ENCODE results near the gene MMP24OS. TPM values are rescaled to one million over a fixed set of nuclear protein-coding genes. Genes with fewer than 3 reads are reported as not detected.
A peak's percentile ranks its signal among the peaks of the same experiment; 100 is the strongest.

The MMP24OS gene
- polyA plus RNA-seq, 1 experiment: 47.6 TPM

DNA sequence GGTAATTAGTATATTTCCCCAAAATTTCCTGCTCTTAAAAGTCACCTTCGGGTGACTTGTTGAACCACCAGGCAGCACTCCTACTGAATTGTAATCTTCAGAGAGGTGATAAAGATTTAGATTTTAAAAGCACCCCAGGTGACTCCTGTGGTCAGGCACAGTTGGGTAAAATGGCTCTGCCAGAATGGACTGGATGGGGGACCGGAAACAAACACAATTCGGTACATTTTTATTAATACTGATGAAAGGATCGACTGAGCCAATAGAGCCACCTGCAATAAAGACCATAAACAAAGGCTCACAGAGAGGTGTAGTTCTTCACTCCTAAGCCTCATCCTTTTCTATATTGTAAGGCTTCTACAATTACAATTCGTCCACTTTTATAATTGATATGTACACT, 33.9 kb upstream of the MMP24OS start:
- Histone ChIP-seq H3K36me3 (ENCODE audit: control insufficient read depth, insufficient read depth, low read length) (no peaks in the 10 kb centered on the region), H3K4me3 (ENCODE audit: low read depth, low read length) (no peak overlapping the region), H3K27me3 (ENCODE audit: control insufficient read depth, insufficient read depth, low read length) (no peaks in the 10 kb centered on the region)
- no peak for DNase-seq (ENCODE audit: low read depth)
- TF ChIP-seq, protein P1, sequence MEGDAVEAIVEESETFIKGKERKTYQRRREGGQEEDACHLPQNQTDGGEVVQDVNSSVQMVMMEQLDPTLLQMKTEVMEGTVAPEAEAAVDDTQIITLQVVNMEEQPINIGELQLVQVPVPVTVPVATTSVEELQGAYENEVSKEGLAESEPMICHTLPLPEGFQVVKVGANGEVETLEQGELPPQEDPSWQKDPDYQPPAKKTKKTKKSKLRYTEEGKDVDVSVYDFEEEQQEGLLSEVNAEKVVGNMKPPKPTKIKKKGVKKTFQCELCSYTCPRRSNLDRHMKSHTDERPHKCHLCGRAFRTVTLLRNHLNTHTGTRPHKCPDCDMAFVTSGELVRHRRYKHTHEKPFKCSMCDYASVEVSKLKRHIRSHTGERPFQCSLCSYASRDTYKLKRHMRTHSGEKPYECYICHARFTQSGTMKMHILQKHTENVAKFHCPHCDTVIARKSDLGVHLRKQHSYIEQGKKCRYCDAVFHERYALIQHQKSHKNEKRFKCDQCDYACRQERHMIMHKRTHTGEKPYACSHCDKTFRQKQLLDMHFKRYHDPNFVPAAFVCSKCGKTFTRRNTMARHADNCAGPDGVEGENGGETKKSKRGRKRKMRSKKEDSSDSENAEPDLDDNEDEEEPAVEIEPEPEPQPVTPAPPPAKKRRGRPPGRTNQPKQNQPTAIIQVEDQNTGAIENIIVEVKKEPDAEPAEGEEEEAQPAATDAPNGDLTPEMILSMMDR (IDR thresholded peaks at IDR 0.05; ENCODE audit: insufficient read depth, low read depth, low read length): no peak
- POLR2A ChIA-PET: no interaction called here
- CTCF ChIA-PET: interaction anchor here (0.6 to 1.3 kb wide), 2 partner anchors 8 to 98 kb away, joined by 3 to 5 read pairs; no protein-coding TSS in a partner anchor

GRCh38 chr20:35311409-35311808, 33.5 kb upstream of the MMP24OS start:
- Histone ChIP-seq H3K4me3 (ENCODE audit: low read depth, low read length) (no peak overlapping the region), H3K36me3 (ENCODE audit: control insufficient read depth, insufficient read depth, low read length) (no peaks in the 10 kb centered on the region), H3K27me3 (ENCODE audit: control insufficient read depth, insufficient read depth, low read length) (no peaks in the 10 kb centered on the region)
- DNase-seq (ENCODE audit: low read depth): no peak
- POLR2A ChIA-PET: no interaction called here
- TF ChIP-seq, protein P1 (IDR thresholded peaks at IDR 0.05; ENCODE audit: insufficient read depth, low read depth, low read length): no peak
- CTCF ChIA-PET: interaction anchor here (0.6 kb wide), 1 partner anchor 98 kb away, joined by 3 read pairs; no protein-coding TSS in a partner anchor

DNA sequence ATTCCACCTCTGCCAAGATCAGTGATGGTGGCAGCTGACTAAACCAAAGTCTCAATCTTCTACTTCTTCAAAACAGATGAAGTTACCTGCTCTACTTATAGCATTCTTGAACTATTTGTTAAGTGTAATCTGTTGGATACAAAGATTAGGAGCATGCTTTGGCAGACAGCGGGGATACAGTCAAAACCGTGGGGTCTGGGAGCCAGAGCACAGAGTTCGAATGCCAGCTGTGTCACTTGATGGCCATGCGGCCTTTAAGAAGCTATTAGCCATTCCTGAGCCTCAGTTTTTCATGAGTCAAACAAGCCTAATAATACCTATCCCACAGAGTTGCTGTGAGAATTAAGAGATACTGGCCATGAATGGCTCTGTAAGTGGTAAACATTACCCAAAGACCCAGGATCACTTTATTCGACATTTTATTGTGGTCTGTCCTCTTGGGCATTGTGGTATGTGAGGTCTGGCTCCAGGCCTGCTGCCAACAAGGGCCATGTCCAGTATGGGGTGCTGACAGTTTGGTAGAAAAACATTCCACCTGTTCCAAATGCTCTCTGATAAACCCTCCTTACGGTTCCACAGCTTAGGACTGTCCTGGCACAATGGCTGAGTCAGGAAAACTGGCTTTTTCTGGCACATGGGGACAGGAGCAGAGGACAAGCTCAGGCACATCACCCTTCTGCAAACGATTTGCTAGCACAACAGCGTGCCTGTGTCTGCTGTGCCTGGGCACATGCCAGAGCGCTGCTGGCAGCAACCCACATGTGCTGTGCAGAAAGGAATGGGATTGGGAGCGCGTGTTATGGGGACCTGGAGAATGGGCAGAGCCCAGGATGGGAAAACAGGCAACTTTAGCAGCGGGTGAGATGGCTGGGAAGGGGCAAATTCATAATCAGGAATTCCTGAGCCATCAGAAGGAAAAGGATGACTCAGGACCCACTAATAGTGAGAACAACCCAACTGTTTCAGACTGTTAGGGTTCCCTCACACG, 30.0 kb upstream of the MMP24OS start:
- TF ChIP-seq, protein P1 (IDR thresholded peaks at IDR 0.05; ENCODE audit: insufficient read depth, low read depth, low read length): no peak
- ChIA-PET POLR2A (interaction anchor here (0.6 kb wide), 2 partner anchors 9 to 105 kb away, joined by 3 read pairs; no protein-coding TSS in a partner anchor), CTCF (interaction anchor here (1.0 to 15.0 kb wide), 12 partner anchors 7 to 147 kb away, joined by 3 to 392 read pairs (median 4); partner anchors contain the start of genes CEP250, EIF6 and GDF5)
- peak; percentile 49 for DNase-seq (ENCODE audit: low read depth)
- H3K36me3 ChIP-seq (ENCODE audit: control insufficient read depth, insufficient read depth, low read length): no peaks in the 10 kb centered on the region; the same call in 1 of the 2 replicates
- no peaks in the 10 kb centered on the region for H3K27me3 ChIP-seq (ENCODE audit: control insufficient read depth, insufficient read depth, low read length)
- H3K4me3 ChIP-seq (ENCODE audit: low read depth, low read length): no peak overlapping the region

GRCh38 chr20:35306931-35307517, 29.1 kb upstream of the MMP24OS start:
- Histone ChIP-seq H3K27me3 (ENCODE audit: control insufficient read depth, insufficient read depth, low read length) (no peaks in the 10 kb centered on the region), H3K36me3 (ENCODE audit: control insufficient read depth, insufficient read depth, low read length) (no peaks in the 10 kb centered on the region; the same call in 1 of the 2 replicates), H3K4me3 (ENCODE audit: low read depth, low read length) (no peak overlapping the region)
- no peak for DNase-seq (ENCODE audit: low read depth)
- POLR2A ChIA-PET: no interaction called here
- CTCF ChIA-PET: interaction anchor here (0.5 to 15.0 kb wide), 16 partner anchors 8 to 284 kb away, joined by 3 to 392 read pairs (median 4); partner anchors contain the start of genes CEP250, EIF6 and GDF5
- TF ChIP-seq, protein P1 (IDR thresholded peaks at IDR 0.05; ENCODE audit: insufficient read depth, low read depth, low read length): peak; percentile 78

All from BJ (cell line).